HepG2 (cell line): ENCODE data around the gene OR51E2. TPM values are rescaled to one million over a fixed set of nuclear protein-coding genes. Genes with fewer than 3 reads are reported as not detected.

Experiments used
- ATAC-seq: fragments of 200-7000 bp; cut with Tn5 transposase; 3 replicates; pipeline ENCODE4 v1.9.1; 2020; ENCODE audit warnings: mild to moderate bottlenecking, moderate library complexity
- BruUV-seq: library from RNA; stranded (reverse); fragments of 400-500 nt; replicated peaks from 2 replicates; lab custom pipeline; 2021; lab: Mats Ljungman, UMichigan
- CTCF ChIA-PET: fragments of 300-600 bp; formaldehyde crosslinking; extraction: SDS; loops from one replicate; lab custom pipeline; 2021; ENCODE audit warnings: low total read pairs, inconsistent platforms, low intra/inter-chr PET ratio; lab: Yijun Ruan, JAX
- POLR2A ChIA-PET: fragments of 350-600 bp; sonication (Branson Sonifier 250); formaldehyde crosslinking; loops from one replicate; lab custom pipeline; 2020; ENCODE audit warnings: antibody characterized with exemption, inconsistent platforms; lab: Yijun Ruan, JAX
- DNase-seq: peaks from one replicate; pipeline ENCODE4 v3.0.0-alpha.2; 2015; ENCODE audit warnings: low spot score
- FAIRE-seq: peaks from 3 replicates; lab custom pipeline; 2011; peaks lifted over from hg19 to GRCh38; lab: Jason Lieb, UNC
- H2AFZ ChIP-seq: one replicate; pipeline ENCODE4 v1.6.1; 2011; ENCODE audit warnings: low read length, inconsistent platforms
- H3K27ac ChIP-seq: fragments of 300-600 bp; 3 replicates; pipeline ENCODE4 v1.8.0; 2011; ENCODE audit warnings: mixed run types, mild to moderate bottlenecking, mixed read lengths, low read length, inconsistent platforms; ENCODE audit not compliant: insufficient read depth; ENCODE audit errors: extremely low read length
- H3K27me3 ChIP-seq, 2 experiments: fragments of 200-600 bp in 1 of 2; 2 replicates in 1 of 2; 3 replicates in 1 of 2; pipeline versions ENCODE4 v1.6.0 to v1.8.0; 2011; ENCODE audit warnings: low read length in 2 of 2, mild to moderate bottlenecking in 2 of 2, moderate library complexity in 2 of 2, inconsistent platforms in 1 of 2; ENCODE audit not compliant: insufficient read depth in 2 of 2, control insufficient read depth in 1 of 2
- H3K36me3 ChIP-seq, 2 experiments: fragments of 200-600 bp in 1 of 2; replicated peaks in 1 of 2; 2 replicates in 1 of 2; 3 replicates in 1 of 2; pipeline versions ENCODE4 v1.5.1 to v1.8.0; 2011; ENCODE audit warnings: low read length in 2 of 2, inconsistent platforms in 1 of 2; ENCODE audit not compliant: insufficient read depth in 2 of 2, control insufficient read depth in 1 of 2
- H3K4me1 ChIP-seq: 2 replicates; pipeline ENCODE4 v1.5.1; 2012; ENCODE audit warnings: low read length, inconsistent platforms; ENCODE audit not compliant: insufficient read depth
- H3K4me2 ChIP-seq: 2 replicates; pipeline ENCODE4 v1.6.0; 2011; ENCODE audit warnings: low read depth, low read length, inconsistent platforms
- H3K4me3 ChIP-seq, 3 experiments: fragments of 200-600 bp in 1 of 3; sonication (generic), shearing (Covaris generic) in 1 of 3; replicated peaks in 1 of 3; 2 replicates each; pipeline ENCODE4 v1.5.1; 2011 to 2016; ENCODE audit warnings: low read length in 3 of 3, inconsistent platforms in 2 of 3, low read depth in 2 of 3, mild to moderate bottlenecking in 2 of 3, control low read depth in 1 of 3, mixed read lengths in 1 of 3; ENCODE audit not compliant: insufficient read depth in 1 of 3
- H3K79me2 ChIP-seq: one replicate; pipeline ENCODE4 v1.6.1; 2011; ENCODE audit warnings: low read length, inconsistent platforms; ENCODE audit not compliant: insufficient read depth
- H3K9ac ChIP-seq: 2 replicates; pipeline ENCODE4 v1.6.0; 2011; ENCODE audit warnings: mild to moderate bottlenecking, low read depth, low read length, inconsistent platforms; ENCODE audit not compliant: insufficient read depth
- H3K9me3 ChIP-seq: 2 replicates; pipeline ENCODE4 v1.5.1; 2012; ENCODE audit warnings: mild to moderate bottlenecking, low read length
- H4K20me1 ChIP-seq: 2 replicates; pipeline ENCODE4 v1.6.0; 2011; ENCODE audit warnings: inconsistent platforms, mild to moderate bottlenecking, low read length, moderate library complexity; ENCODE audit not compliant: insufficient read depth
- ATRX ChIP-seq: sonication (generic); formaldehyde crosslinking; IDR thresholded peaks from 2 replicates; pipeline ENCODE4 v1.4.0; 2020; ENCODE audit warnings: missing genetic modification reagents, borderline replicate concordance
- IKZF1 ChIP-seq: fragments of 450-650 bp; IDR thresholded peaks from 2 replicates; pipeline ENCODE4 v1.7.1; 2016
- KDM1A ChIP-seq: IDR thresholded peaks from 2 replicates; pipeline ENCODE4 v1.6.1; 2016; ENCODE audit warnings: missing compliant biosample characterization
- KLF11 ChIP-seq: IDR thresholded peaks from 2 replicates; pipeline ENCODE4 v1.6.1; 2016; ENCODE audit warnings: missing compliant biosample characterization
- MAX ChIP-seq: IDR thresholded peaks from 2 replicates; pipeline ENCODE4 v1.6.1; 2012; ENCODE audit warnings: inconsistent platforms
- MEF2D ChIP-seq: sonication (generic); formaldehyde crosslinking; IDR thresholded peaks from 2 replicates; pipeline ENCODE4 v1.5.1; 2020; ENCODE audit warnings: mild to moderate bottlenecking, missing genetic modification reagents
- MTF2 ChIP-seq: sonication (generic); formaldehyde crosslinking; IDR thresholded peaks from 2 replicates; pipeline ENCODE4 v1.5.0; 2020; ENCODE audit warnings: missing genetic modification reagents, borderline replicate concordance
- MXD4 ChIP-seq: IDR thresholded peaks from 2 replicates; pipeline ENCODE4 v1.6.1; 2016; ENCODE audit warnings: mild to moderate bottlenecking, missing biosample characterization, missing genetic modification reagents
- PLSCR1 ChIP-seq: sonication (generic); formaldehyde crosslinking; IDR thresholded peaks from 2 replicates; pipeline ENCODE4 v1.5.0; 2020; ENCODE audit warnings: missing genetic modification reagents, mild to moderate bottlenecking, borderline replicate concordance
- POGZ ChIP-seq: sonication (generic); formaldehyde crosslinking; IDR thresholded peaks from 2 replicates; pipeline ENCODE4 v1.4.0; 2020; ENCODE audit warnings: mild to moderate bottlenecking, missing genetic modification reagents
- RELA ChIP-seq: sonication (generic); formaldehyde crosslinking; IDR thresholded peaks from 2 replicates; pipeline ENCODE4 v1.4.0; 2020; ENCODE audit warnings: missing genetic modification reagents
- RFXAP ChIP-seq: sonication (generic); formaldehyde crosslinking; IDR thresholded peaks from 2 replicates; pipeline ENCODE4 v1.4.0; 2020; ENCODE audit warnings: missing genetic modification reagents, borderline replicate concordance
- SMYD3 ChIP-seq: sonication (generic); formaldehyde crosslinking; IDR thresholded peaks from 2 replicates; pipeline ENCODE4 v1.8.1; 2023; ENCODE audit warnings: mild to moderate bottlenecking, missing genetic modification reagents
- ZBTB43 ChIP-seq: sonication (generic); formaldehyde crosslinking; conservative IDR thresholded peaks from 2 replicates; pipeline ENCODE4 v1.4.0; 2020; ENCODE audit warnings: missing genetic modification reagents
- ZKSCAN1 ChIP-seq: fragments of 150-350 bp; IDR thresholded peaks from 2 replicates; pipeline ENCODE4 v1.6.1; 2014; ENCODE audit warnings: low read length
- ZNF225 ChIP-seq: sonication (generic); formaldehyde crosslinking; IDR thresholded peaks from 2 replicates; pipeline ENCODE4 v1.4.0; 2020; ENCODE audit warnings: mild to moderate bottlenecking, missing genetic modification reagents
- ZNF253 ChIP-seq: sonication (generic); formaldehyde crosslinking; IDR thresholded peaks from 2 replicates; pipeline ENCODE4 v1.8.0; 2022; ENCODE audit warnings: mild to moderate bottlenecking, missing genetic modification reagents, borderline replicate concordance
- ZNF292 ChIP-seq: sonication (generic); formaldehyde crosslinking; IDR thresholded peaks from 2 replicates; pipeline ENCODE4 v1.8.1; 2022; ENCODE audit warnings: mild to moderate bottlenecking, low read depth, missing genetic modification reagents, borderline replicate concordance
- ZNF33A ChIP-seq: sonication (generic); formaldehyde crosslinking; IDR thresholded peaks from 2 replicates; pipeline ENCODE4 v1.5.1; 2020; ENCODE audit warnings: missing genetic modification reagents, mild to moderate bottlenecking, moderate library complexity, borderline replicate concordance
- ZNF850 ChIP-seq: sonication (generic); formaldehyde crosslinking; conservative IDR thresholded peaks from 2 replicates; pipeline ENCODE4 v1.9.0; 2021; ENCODE audit warnings: mild to moderate bottlenecking, missing genetic modification reagents
- WGBS: methylation state at CpG from one replicate; pipeline ENCODE4 v1.1.6; 2017; ENCODE audit warnings: low lambda C conversion rate; 5-methylcytosine and 5-hydroxymethylcytosine counted together
- in situ Hi-C: cut with HindIII; loops from 2 replicates; pipeline ENCODE4 v1.10.0; 2017; ENCODE audit warnings: low pct_unique_long_range_greater_than_20kb; ENCODE audit not compliant: extremely low pct_ligation_motif_present
- intact Hi-C: fragments of 100-400 bp; cut with micrococcal nuclease; formaldehyde crosslinking; loops from one replicate; pipeline ENCODE4 v1.10.0; 2022; ENCODE audit not compliant: unreplicated experiment
- polyA plus RNA-seq, 8 experiments: library from polyadenylated mRNA; depleted of rRNA in 3 of 8; stranded (reverse) in 7 of 8; unstranded in 1 of 8; fragments of >200 nt; fragmentation: Illumina TruSeq in 4 of 8; extraction: Trizol in 4 of 8; gene quantifications; 2 replicates each; pipeline versions ENCODE4 v1.2.1 to v1.2.3, GENCODE V29; 2011 to 2016; ENCODE audit warnings: low read depth in 4 of 8, missing spikeins in 1 of 8, mixed read lengths in 1 of 8; ENCODE audit not compliant: insufficient read depth in 1 of 8
- total RNA-seq, 5 experiments: library from RNA; depleted of rRNA; stranded (reverse); fragments of >200 nt; fragmentation: Illumina TruSeq; extraction: Trizol; gene quantifications; 2 replicates each; pipeline ENCODE4 v1.2.3, GENCODE V29; 2016; ENCODE audit warnings: low read depth in 1 of 5

OR51E2 gene
- total and polyA plus RNA-seq, 2 of the 13 experiments (the other 11 are each of a cell fraction or from before 2014, with no cell fraction given) = not detected

GRCh38 chr11:4643076-4643475 is 54.6 kb downstream of the OR51E2 start:
- ATAC-seq (no peak), DNase-seq (no peak), FAIRE-seq (no peak)
- under 1% methylated on average over 5 of the region's 5 CpGs for WGBS
- POLR2A ChIA-PET = no interaction called here
- TF ChIP-seq IKZF1 (no peak), MEF2D (no peak), RFXAP (no peak), ZNF850 (CRISPR knock-in tag) (no peak), ZBTB43 (no peak), KLF11 (CRISPR knock-in tag) (no peak), PLSCR1 (CRISPR knock-in tag) (no peak), ZNF225 (CRISPR knock-in tag) (no peak), MAX (no peak), ZKSCAN1 (no peak), ZNF292 (no peak), ATRX (CRISPR knock-in tag) (no peak), ZNF253 (no peak), KDM1A (CRISPR knock-in tag) (no peak), POGZ (CRISPR knock-in tag) (no peak), RELA (no peak), SMYD3 (CRISPR knock-in tag) (no peak), MTF2 (CRISPR knock-in tag) (no peak), MXD4 (CRISPR knock-in tag) (no peak), ZNF33A (CRISPR knock-in tag) (no peak)
- Histone ChIP-seq H3K9me3 (no peaks in the 10 kb centered on the region), H3K4me3 (no peak overlapping the region), H3K4me2 (no peak overlapping the region), H3K27ac (no peak overlapping the region), H3K4me1 (no peaks in the 10 kb centered on the region), H3K27me3 (peaks cover 0 to 37% of the 10 kb centered on the region in 2 experiments; a peak in 4 of 5 replicates), H3K9ac (no peak overlapping the region), H3K79me2 (no peaks in the 10 kb centered on the region), H4K20me1 (no peaks in the 10 kb centered on the region), H2AFZ (no peak overlapping the region), H3K36me3 (no peaks in the 10 kb centered on the region)
- CTCF ChIA-PET = no interaction called here
- BruUV-seq = no TSS peak
- in situ Hi-C loops (no loop called here), intact Hi-C loops (no loop called here)
